Panc1 (cell line): ENCODE results near the gene GAREM2. TPM values are rescaled to one million over a fixed set of nuclear protein-coding genes. Genes with fewer than 3 reads are reported as not detected.

Experiments used
- ATAC-seq: fragments of 200-7000 bp; cut with Tn5 transposase; 2 replicates; pipeline ENCODE4 v1.9.1; 2020; ENCODE audit warnings: mild to moderate bottlenecking, moderate library complexity
- BruUV-seq: library from RNA; stranded (reverse); fragments of 400-500 nt; replicated peaks from 2 replicates; lab custom pipeline; 2021; lab: Mats Ljungman, UMichigan
- CTCF ChIA-PET: fragments of 300-600 bp; sonication (Branson Sonifier 250); formaldehyde crosslinking; loops from one replicate; lab custom pipeline; 2022; ENCODE audit warnings: antibody characterized with exemption; lab: Charles Lee
- POLR2A ChIA-PET: fragments of 300-600 bp; sonication (Branson Sonifier 250); formaldehyde crosslinking; loops from one replicate; lab custom pipeline; 2022; ENCODE audit warnings: antibody characterized with exemption; lab: Charles Lee
- DNase-seq: peaks from one replicate; pipeline ENCODE4 v3.0.0-alpha.2; 2010; ENCODE audit warnings: low read depth, low spot score
- H3K27ac ChIP-seq: 2 replicates; pipeline ENCODE4 v1.5.1; 2011; ENCODE audit warnings: mild to moderate bottlenecking, low read length, inconsistent platforms
- H3K27me3 ChIP-seq: fragments of 200-500 bp; sonication (Bioruptor generic); 2 replicates; pipeline ENCODE4 v1.6.0; 2014; ENCODE audit warnings: low read length, inconsistent platforms; ENCODE audit not compliant: control insufficient read depth, insufficient read depth
- H3K36me3 ChIP-seq: fragments of 200-500 bp; sonication (Bioruptor generic); 2 replicates; pipeline ENCODE4 v1.5.1; 2014; ENCODE audit warnings: inconsistent platforms, mild to moderate bottlenecking, low read length, moderate library complexity; ENCODE audit not compliant: control insufficient read depth, insufficient read depth
- H3K4me1 ChIP-seq: 2 replicates; pipeline ENCODE4 v1.5.1; 2011; ENCODE audit warnings: inconsistent platforms, mild to moderate bottlenecking, low read length, moderate library complexity; ENCODE audit not compliant: control insufficient read depth, insufficient read depth
- H3K4me3 ChIP-seq, 2 experiments: 2 replicates each; pipeline ENCODE4 v1.5.1; 2011 to 2012; ENCODE audit warnings: low read depth in 2 of 2, low read length in 2 of 2, mild to moderate bottlenecking in 2 of 2, inconsistent platforms in 1 of 2, moderate library complexity in 1 of 2
- H3K9me3 ChIP-seq: fragments of 200-500 bp; sonication (Bioruptor generic); 2 replicates; pipeline ENCODE4 v1.5.1; 2014; ENCODE audit warnings: low read depth, mild to moderate bottlenecking, inconsistent platforms, low read length, moderate library complexity; ENCODE audit not compliant: control insufficient read depth, insufficient read depth
- POLR2AphosphoS5 ChIP-seq: IDR thresholded peaks from 2 replicates; pipeline ENCODE4 v1.6.1; 2012; ENCODE audit warnings: mild to moderate bottlenecking, low read depth, low read length, moderate library complexity
- SIN3A ChIP-seq: IDR thresholded peaks from 2 replicates; pipeline ENCODE4 v1.6.1; 2012; ENCODE audit warnings: low read depth, mild to moderate bottlenecking, low read length, moderate library complexity, borderline replicate concordance; ENCODE audit not compliant: insufficient read depth
- TCF7L2 ChIP-seq: IDR thresholded peaks from 2 replicates; pipeline ENCODE4 v1.6.1; 2011; ENCODE audit warnings: mild to moderate bottlenecking, low read depth, low read length, inconsistent platforms
- in situ Hi-C: cut with HindIII; loops from 2 replicates; pipeline ENCODE4 v1.10.0; 2016; ENCODE audit warnings: low sequenced_read_pairs, low pct_unique_long_range_greater_than_20kb
- intact Hi-C: fragments of 100-400 bp; cut with micrococcal nuclease; formaldehyde crosslinking; loops from one replicate; pipeline ENCODE4 v1.10.0; 2022; ENCODE audit not compliant: unreplicated experiment
- total RNA-seq: library from RNA; stranded (reverse); gene quantifications from one replicate; pipeline ENCODE4 v1.2.1, GENCODE V29; 2021; ENCODE audit not compliant: unreplicated experiment
- TF ChIP-seq, protein P1 (sequence below): fragments of 450-650 bp; IDR thresholded peaks from 2 replicates; pipeline ENCODE4 v1.5.1; 2017; ENCODE audit warnings: mild to moderate bottlenecking
- TF ChIP-seq, protein P2 (sequence below), 2 experiments: IDR thresholded peaks; 2 replicates each; pipeline ENCODE4 v1.6.1; 2011 to 2012; ENCODE audit warnings: low read depth in 2 of 2, control low read depth in 1 of 2, low read length in 1 of 2, mild to moderate bottlenecking in 1 of 2, moderate library complexity in 1 of 2; ENCODE audit not compliant: insufficient read depth in 1 of 2

The GAREM2 gene
- total RNA-seq, 1 experiment from 2014 or later = 12.4 TPM

DNA sequence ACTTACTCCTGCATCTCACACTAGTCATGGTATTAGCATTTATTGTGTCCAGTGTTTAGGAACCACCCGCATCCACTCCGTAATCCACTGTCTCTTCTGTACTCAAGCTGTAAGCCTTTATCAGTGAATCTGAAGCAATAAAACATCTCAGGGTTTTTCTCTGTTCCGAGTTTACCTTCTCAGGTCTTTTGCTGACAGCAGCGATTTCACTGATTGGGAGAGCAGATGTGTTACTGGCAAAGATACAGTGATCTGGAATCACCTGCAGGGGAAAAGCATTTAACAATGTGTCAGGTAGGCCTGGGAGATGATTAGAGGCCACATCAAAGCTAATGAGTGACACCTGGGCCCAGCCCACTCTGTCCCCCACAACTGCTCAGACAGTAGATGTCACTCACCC, 24.6 kb downstream of the GAREM2 start:
- no peak for DNase-seq
- ChIA-PET CTCF (no interaction called here), POLR2A (no interaction called here)
- H3K27me3 ChIP-seq = no peaks in the 10 kb centered on the region
- peaks cover 40% of the 10 kb centered on the region for H3K36me3 ChIP-seq
- H3K4me3 ChIP-seq = no peak overlapping the region
- no peaks in the 10 kb centered on the region for H3K4me1 ChIP-seq
- H3K9me3 ChIP-seq = no peaks in the 10 kb centered on the region
- in situ Hi-C loops = no loop called here
- H3K27ac ChIP-seq = no peak overlapping the region
- no peak for ATAC-seq
- intact Hi-C loops = no loop called here
- TF ChIP-seq, protein P1, sequence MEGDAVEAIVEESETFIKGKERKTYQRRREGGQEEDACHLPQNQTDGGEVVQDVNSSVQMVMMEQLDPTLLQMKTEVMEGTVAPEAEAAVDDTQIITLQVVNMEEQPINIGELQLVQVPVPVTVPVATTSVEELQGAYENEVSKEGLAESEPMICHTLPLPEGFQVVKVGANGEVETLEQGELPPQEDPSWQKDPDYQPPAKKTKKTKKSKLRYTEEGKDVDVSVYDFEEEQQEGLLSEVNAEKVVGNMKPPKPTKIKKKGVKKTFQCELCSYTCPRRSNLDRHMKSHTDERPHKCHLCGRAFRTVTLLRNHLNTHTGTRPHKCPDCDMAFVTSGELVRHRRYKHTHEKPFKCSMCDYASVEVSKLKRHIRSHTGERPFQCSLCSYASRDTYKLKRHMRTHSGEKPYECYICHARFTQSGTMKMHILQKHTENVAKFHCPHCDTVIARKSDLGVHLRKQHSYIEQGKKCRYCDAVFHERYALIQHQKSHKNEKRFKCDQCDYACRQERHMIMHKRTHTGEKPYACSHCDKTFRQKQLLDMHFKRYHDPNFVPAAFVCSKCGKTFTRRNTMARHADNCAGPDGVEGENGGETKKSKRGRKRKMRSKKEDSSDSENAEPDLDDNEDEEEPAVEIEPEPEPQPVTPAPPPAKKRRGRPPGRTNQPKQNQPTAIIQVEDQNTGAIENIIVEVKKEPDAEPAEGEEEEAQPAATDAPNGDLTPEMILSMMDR = no peak
- TF ChIP-seq TCF7L2 (no peak), SIN3A (no peak), POLR2AphosphoS5 (no peak)
- TF ChIP-seq, protein P2, sequence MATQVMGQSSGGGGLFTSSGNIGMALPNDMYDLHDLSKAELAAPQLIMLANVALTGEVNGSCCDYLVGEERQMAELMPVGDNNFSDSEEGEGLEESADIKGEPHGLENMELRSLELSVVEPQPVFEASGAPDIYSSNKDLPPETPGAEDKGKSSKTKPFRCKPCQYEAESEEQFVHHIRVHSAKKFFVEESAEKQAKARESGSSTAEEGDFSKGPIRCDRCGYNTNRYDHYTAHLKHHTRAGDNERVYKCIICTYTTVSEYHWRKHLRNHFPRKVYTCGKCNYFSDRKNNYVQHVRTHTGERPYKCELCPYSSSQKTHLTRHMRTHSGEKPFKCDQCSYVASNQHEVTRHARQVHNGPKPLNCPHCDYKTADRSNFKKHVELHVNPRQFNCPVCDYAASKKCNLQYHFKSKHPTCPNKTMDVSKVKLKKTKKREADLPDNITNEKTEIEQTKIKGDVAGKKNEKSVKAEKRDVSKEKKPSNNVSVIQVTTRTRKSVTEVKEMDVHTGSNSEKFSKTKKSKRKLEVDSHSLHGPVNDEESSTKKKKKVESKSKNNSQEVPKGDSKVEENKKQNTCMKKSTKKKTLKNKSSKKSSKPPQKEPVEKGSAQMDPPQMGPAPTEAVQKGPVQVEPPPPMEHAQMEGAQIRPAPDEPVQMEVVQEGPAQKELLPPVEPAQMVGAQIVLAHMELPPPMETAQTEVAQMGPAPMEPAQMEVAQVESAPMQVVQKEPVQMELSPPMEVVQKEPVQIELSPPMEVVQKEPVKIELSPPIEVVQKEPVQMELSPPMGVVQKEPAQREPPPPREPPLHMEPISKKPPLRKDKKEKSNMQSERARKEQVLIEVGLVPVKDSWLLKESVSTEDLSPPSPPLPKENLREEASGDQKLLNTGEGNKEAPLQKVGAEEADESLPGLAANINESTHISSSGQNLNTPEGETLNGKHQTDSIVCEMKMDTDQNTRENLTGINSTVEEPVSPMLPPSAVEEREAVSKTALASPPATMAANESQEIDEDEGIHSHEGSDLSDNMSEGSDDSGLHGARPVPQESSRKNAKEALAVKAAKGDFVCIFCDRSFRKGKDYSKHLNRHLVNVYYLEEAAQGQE (IDR thresholded peaks at IDR 0.05; ENCODE audit: insufficient read depth in 1 of 2, low read depth in 2 of 2, low read length in 1 of 2) = no peak
- no TSS peak for BruUV-seq

DNA sequence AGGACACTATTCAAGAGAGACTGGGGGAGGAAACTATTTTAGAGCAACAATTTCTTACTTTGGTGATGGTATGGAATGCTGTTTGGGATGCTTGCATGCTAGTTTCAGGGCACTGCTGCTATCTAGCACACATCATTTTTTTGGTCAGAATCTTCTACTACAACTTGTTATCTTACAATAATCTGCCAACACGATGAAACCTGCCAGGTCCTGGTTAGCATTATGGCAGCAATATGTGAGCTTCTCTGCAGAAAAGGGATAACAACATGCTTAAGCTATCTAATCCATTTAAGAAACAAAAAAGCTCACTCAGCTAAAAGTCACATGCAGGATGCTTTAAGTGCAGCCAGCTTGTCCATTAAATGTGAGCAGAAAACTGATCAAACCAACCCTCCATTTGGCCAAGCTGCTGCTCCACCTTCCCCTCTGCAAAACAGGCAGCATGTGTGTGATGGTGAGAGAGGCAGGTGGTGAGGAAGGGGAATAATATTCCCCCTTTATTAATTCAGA, 30.1 kb downstream of the GAREM2 start:
- Histone ChIP-seq H3K9me3 (no peaks in the 10 kb centered on the region), H3K4me1 (no peaks in the 10 kb centered on the region), H3K4me3 (no peak overlapping the region), H3K36me3 (peaks cover 25% of the 10 kb centered on the region), H3K27me3 (no peaks in the 10 kb centered on the region), H3K27ac (no peak overlapping the region)
- TF ChIP-seq SIN3A = no peak
- TF ChIP-seq, protein P1 = no peak
- intact Hi-C loops (no loop called here), in situ Hi-C loops (no loop called here)
- CTCF ChIA-PET = interaction anchor here (0.5 kb wide), 1 partner anchor 161 kb away, joined by 3 read pairs; no protein-coding TSS in a partner anchor
- POLR2A ChIA-PET = no interaction called here
- no TSS peak for BruUV-seq
- DNase-seq = no peak
- no peak for ATAC-seq
